ENCODE data around the gene TRIM44. TPM values are rescaled to one million over a fixed set of nuclear protein-coding genes. Genes with fewer than 3 reads are reported as not detected.

TRIM44 gene
- total RNA-seq, 4 donors from 2014 or later = 35.6 to 70.6 (median 43.2) TPM

- H3K4me1 ChIP-seq = no peaks in the 10 kb centered on the region
- H3K4me3 ChIP-seq = no peak overlapping the region
- H3K9me3 ChIP-seq = no peaks in the 10 kb centered on the region
- H3K27me3 ChIP-seq = peaks cover 48% of the 10 kb centered on the region
- TF ChIP-seq POLR2A (IDR thresholded peaks at IDR 0.05) = no peak
- TF ChIP-seq EP300 (IDR thresholded peaks at IDR 0.05) = no peak
- no peak for TF ChIP-seq CTCF (IDR thresholded peaks at IDR 0.05)
- no peak for TF ChIP-seq POLR2AphosphoS5 (IDR thresholded peaks at IDR 0.05)
- ATAC-seq = no peak
- H3K36me3 ChIP-seq = no peaks in the 10 kb centered on the region
- 50 to 67% methylated on average over 1 of the region's 1 CpG for WGBS, 2 donors (ENCODE audit: low coverage in 1 of 2)
- no peak overlapping the region for H3K27ac ChIP-seq
These were observed 30.3 kb upstream of the TRIM44 start for GRCh38 chr11:35632301-35632700.

DNA sequence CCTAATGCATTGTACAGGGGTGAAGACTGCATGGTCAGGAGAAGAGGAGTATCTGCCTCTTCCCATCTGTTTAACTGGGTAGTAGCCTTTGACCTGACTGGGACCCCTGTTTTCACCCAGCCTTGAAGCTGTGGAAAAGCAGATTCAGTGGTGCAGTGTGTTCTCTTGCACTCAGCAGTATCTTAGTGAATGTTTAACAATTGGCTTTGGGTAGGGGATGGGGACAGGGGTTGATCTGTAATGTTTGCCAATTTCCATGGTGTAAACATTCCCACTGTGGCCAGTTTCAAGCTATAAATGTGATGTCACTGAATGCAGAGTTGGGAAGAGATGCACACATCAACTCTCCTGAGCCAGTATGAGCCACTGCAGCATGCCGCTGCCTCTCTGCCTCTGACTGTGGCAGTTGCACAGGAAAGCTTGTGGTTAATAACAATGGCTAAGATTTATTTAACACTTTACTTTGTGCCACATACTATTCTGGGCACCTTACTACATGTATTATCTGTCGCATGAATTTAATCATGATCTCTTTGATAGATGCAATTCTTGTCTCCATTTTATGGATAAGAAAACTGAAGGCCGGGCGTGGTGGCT lies 28.6 kb upstream of the TRIM44 start:
- TF ChIP-seq EP300 (IDR thresholded peaks at IDR 0.05) = no peak
- no peak for TF ChIP-seq POLR2AphosphoS5 (IDR thresholded peaks at IDR 0.05)
- no peak for TF ChIP-seq POLR2A (IDR thresholded peaks at IDR 0.05)
- TF ChIP-seq CTCF (IDR thresholded peaks at IDR 0.05) = no peak
- no peak for ATAC-seq
- Histone ChIP-seq H3K9me3 (no peaks in the 10 kb centered on the region), H3K27ac (no peak overlapping the region), H3K4me1 (no peaks in the 10 kb centered on the region), H3K36me3 (no peaks in the 10 kb centered on the region), H3K27me3 (peaks cover 47% of the 10 kb centered on the region), H3K4me3 (no peak overlapping the region)
- WGBS, 2 donors (ENCODE audit: low coverage in 1 of 2) = 69% methylated on average over 4 of the region's 4 CpGs; no CpG with 5 or more reads in 1 of the 2 donors

DNA sequence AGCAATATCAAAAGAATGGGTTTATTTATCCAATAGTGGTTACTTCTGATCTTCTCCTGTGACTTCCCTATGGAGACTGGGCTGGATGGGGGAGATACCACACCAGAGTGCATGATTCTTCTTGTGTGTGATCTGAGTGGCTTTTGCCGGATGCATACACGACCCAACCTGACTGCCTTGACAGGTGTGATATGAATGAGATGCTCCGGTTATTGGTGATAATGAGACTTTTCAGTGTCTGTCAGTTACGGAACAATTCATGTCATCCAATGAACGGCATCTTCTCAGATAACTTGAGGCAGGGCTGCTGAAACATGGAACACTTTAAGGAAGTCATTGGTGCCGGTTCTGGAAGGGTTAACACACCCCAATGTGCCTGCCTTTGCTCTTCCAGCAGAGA lies 26.6 kb upstream of the TRIM44 start:
- Histone ChIP-seq H3K27me3 (peaks cover 38% of the 10 kb centered on the region), H3K4me1 (no peaks in the 10 kb centered on the region), H3K4me3 (no peak overlapping the region), H3K27ac (no peak overlapping the region), H3K9me3 (no peaks in the 10 kb centered on the region), H3K36me3 (no peaks in the 10 kb centered on the region)
- TF ChIP-seq CTCF (IDR thresholded peaks at IDR 0.05) = no peak
- ATAC-seq = no peak
- 69 to 75% methylated on average over 4 to 5 of the region's 6 CpGs for WGBS, 2 donors (ENCODE audit: low coverage in 1 of 2)

DNA sequence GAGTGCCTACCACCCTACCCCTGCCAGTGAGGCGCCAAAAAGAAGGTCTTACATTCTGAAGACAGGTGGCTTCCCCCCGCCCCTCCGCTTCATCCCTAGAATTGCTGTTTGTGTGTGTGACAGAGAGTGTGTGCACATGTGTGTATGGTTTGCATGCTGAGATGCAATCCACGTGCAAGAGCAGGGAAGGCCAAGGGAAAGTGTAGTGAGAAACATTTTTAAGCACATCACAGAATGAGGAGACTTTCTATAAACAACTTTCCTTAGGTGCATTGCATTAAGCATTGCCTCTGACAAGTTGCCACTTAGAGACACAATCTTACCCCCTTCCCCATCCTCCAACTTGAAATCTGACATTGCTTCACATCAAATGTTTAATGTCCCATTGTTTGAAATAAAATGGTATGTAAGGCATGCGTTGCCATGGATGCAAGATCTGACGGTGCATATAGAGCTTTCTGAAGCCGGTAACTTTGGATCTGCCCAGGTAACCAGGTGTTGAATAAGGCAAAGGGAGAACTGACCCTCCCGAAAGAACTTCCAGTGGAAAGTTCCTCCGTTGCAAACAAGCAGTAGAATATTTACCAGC lies 22.9 kb upstream of the TRIM44 start:
- Histone ChIP-seq H3K27me3 (peaks cover 10% of the 10 kb centered on the region), H3K36me3 (no peaks in the 10 kb centered on the region), H3K4me1 (no peaks in the 10 kb centered on the region), H3K9me3 (no peaks in the 10 kb centered on the region), H3K4me3 (no peak overlapping the region), H3K27ac (no peak overlapping the region)
- no peak for ATAC-seq
- TF ChIP-seq POLR2A (IDR thresholded peaks at IDR 0.05) = no peak
- TF ChIP-seq EP300 (IDR thresholded peaks at IDR 0.05) = no peak
- no peak for TF ChIP-seq POLR2AphosphoS5 (IDR thresholded peaks at IDR 0.05)
- no peak for TF ChIP-seq CTCF (IDR thresholded peaks at IDR 0.05)
- WGBS, 2 donors (ENCODE audit: low coverage in 1 of 2) = 59 to 79% methylated on average over 7 of the region's 9 CpGs

DNA sequence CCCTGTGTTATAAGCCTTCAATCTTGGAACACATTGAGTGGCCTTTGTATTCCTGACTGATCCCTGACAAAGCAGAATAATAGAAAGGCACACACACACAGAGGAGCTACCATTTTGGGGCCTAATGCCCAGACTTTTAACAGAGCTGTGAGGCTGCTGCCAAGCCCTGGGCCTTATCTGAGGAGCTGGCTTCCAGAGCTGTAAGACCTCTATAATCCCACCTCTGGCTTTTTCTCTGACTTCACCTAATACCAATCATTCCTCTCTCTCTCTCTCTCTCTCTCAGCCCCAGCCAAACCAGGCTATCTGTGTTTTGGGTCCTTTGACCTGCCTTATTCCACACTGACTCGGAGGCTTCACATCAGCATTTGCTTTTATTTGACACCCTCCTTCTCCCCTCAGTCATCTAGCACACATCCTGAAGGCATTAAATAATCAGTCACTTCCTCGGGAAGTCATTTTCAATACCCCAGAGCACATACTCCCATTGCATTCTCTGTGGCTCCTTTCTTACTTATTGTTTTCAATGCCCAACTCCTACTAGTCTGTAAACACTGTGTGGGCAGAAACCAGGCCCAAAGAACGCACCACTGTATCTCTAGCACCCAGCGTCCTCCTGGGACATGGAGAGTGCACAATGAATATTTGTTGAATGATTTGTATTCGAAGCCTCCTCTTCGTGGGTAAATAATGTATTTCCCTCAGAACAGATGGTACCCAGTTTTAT lies 21.2 kb upstream of the TRIM44 start:
- Histone ChIP-seq H3K9me3 (no peaks in the 10 kb centered on the region), H3K27me3 (no peaks in the 10 kb centered on the region), H3K36me3 (no peaks in the 10 kb centered on the region), H3K4me3 (no peak overlapping the region), H3K4me1 (no peaks in the 10 kb centered on the region), H3K27ac (no peak overlapping the region)
- no peak for ATAC-seq
- 58 to 59% methylated on average over 2 to 6 of the region's 6 CpGs for WGBS, 2 donors (ENCODE audit: low coverage in 1 of 2)
- no peak for TF ChIP-seq POLR2AphosphoS5 (IDR thresholded peaks at IDR 0.05)
- no peak for TF ChIP-seq POLR2A (IDR thresholded peaks at IDR 0.05)
- no peak for TF ChIP-seq EP300 (IDR thresholded peaks at IDR 0.05)
- no peak for TF ChIP-seq CTCF (IDR thresholded peaks at IDR 0.05)
